ENCODE measurements around the gene CCR7. TPM values are rescaled to one million over a fixed set of nuclear protein-coding genes. Genes with fewer than 3 reads are reported as not detected.

Gene CCR7
- total and polyA plus RNA-seq, 2 of the 8 experiments (the other 6 are each of a cell fraction or from before 2014, with no cell fraction given) = 0.12 to 0.17 TPM

DNA sequence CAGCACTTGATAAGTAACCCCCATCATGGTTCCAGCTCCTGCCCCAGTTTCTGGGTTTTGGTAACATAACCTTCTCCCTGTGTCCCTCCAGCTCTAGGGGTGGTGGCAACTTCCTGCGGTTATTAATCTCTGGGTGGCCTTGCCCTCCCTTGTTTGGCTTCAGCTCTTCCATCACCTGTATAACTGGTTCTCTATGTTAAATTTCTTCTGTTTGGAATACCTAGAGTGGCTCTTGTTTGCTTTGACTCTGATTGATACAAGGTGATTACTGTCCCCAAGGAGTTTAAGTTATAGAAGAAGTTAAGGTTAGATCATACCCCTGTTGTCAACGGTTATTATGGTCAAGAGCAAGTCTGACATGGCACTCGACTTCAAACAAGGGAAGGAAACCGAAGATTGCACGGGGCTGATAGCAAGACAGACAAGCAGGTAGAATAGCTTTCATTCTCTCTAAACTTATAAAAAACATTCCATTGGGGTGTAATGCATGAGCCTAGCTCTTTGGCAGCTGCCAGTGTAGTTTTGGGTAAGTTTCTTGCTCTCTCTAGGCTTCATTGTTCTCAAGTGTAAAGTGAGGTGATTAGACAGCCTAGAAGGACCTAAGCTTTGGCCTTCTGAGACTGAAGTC, 11.0 kb upstream of the CCR7 start:
- no peak overlapping the region for H2BK15ac ChIP-seq (ENCODE audit: low read length)
- no peak overlapping the region for H3K4ac ChIP-seq (replicated peaks; ENCODE audit: insufficient read length, low read depth, low read length)
- FAIRE-seq (no peak), DNase-seq (ENCODE audit: low read depth in 1 of 2, low spot score in 2 of 2) (no peak)
- no peak overlapping the region for H2BK20ac ChIP-seq (ENCODE audit: low read length)
- H3K27me3 ChIP-seq (replicated peaks in 1 of 4; ENCODE audit: control insufficient read depth in 3 of 4, extremely low read depth in 1 of 4, insufficient read depth in 3 of 4, low read length in 3 of 4) = no peaks in the 10 kb centered on the region
- no peak overlapping the region for H2BK5ac ChIP-seq (ENCODE audit: low read depth, low read length)
- H3K79me2 ChIP-seq (ENCODE audit: control insufficient read depth in 1 of 2, insufficient read depth in 2 of 2, low read length in 2 of 2) = no peaks in the 10 kb centered on the region
- 91% methylated on average over 5 of the region's 5 CpGs; no CpG with 5 or more reads in 1 of the 2 experiments for WGBS, 2 experiments (ENCODE audit: extremely low coverage in 1 of 2, insufficient coverage in 1 of 2, insufficient read length in 1 of 2, insufficient replicate concordance in 2 of 2, low coverage in 1 of 2, low lambda C conversion rate in 2 of 2, missing lambda C conversion rate in 1 of 2)
- ChIA-PET CTCF (ENCODE audit: partially characterized antibody) (interaction anchor here (0.8 to 4.1 kb wide), 6 partner anchors 10 to 44 kb away, joined by 3 to 19 read pairs (median 3); partner anchors contain the start of gene CCR7), POLR2A (ENCODE audit: partially characterized antibody) (interaction anchor here (0.7 kb wide), 1 partner anchor 206 kb away, joined by 3 read pairs; no protein-coding TSS in a partner anchor)
- no peak overlapping the region for H3K27ac ChIP-seq (ENCODE audit: low read depth, low read length)
- H2BK120ac ChIP-seq (replicated peaks; ENCODE audit: low read depth, low read length) = no peak overlapping the region
- no peak overlapping the region for H3K56ac ChIP-seq (replicated peaks; ENCODE audit: insufficient read length, low read depth, low read length)
- no peak overlapping the region for H4K8ac ChIP-seq (ENCODE audit: extremely low read depth, insufficient read depth, low read length)
- H3K79me1 ChIP-seq (ENCODE audit: low read depth, low read length) = no peaks in the 10 kb centered on the region
- H4K5ac ChIP-seq (ENCODE audit: insufficient read length, low read depth, low read length) = no peak overlapping the region
- no peak overlapping the region for H2AK5ac ChIP-seq (ENCODE audit: low read depth, low read length)
- H3K4me2 ChIP-seq (ENCODE audit: insufficient read depth in 1 of 2, low read depth in 2 of 2, low read length in 2 of 2) = no peak overlapping the region
- H3K18ac ChIP-seq (ENCODE audit: extremely low read depth, low read length) = no peak overlapping the region
- H4K20me1 ChIP-seq (replicated peaks in 1 of 2; ENCODE audit: control insufficient read depth in 1 of 2, insufficient read depth in 2 of 2, low read length in 2 of 2) = no peaks in the 10 kb centered on the region
- no peak overlapping the region for H2BK12ac ChIP-seq (ENCODE audit: low read depth, low read length)
- H3K36me3 ChIP-seq (ENCODE audit: control insufficient read depth in 2 of 4, insufficient read depth in 4 of 4, low read length in 3 of 4) = no peaks in the 10 kb centered on the region
- no peak overlapping the region for H3K14ac ChIP-seq (ENCODE audit: insufficient read length)
- no peaks in the 10 kb centered on the region for H3K9me3 ChIP-seq (ENCODE audit: insufficient read depth in 2 of 2, low read depth in 1 of 2, low read length in 1 of 2)
- no peak overlapping the region for H2AFZ ChIP-seq (ENCODE audit: low read length)
- no peaks in the 10 kb centered on the region for H3K23me2 ChIP-seq (ENCODE audit: low read depth, low read length)
- no peak overlapping the region for H3K4me3 ChIP-seq (ENCODE audit: extremely low read depth in 1 of 4, insufficient read depth in 2 of 4, low read depth in 3 of 4, low read length in 4 of 4)
- no peaks in the 10 kb centered on the region for H3K4me1 ChIP-seq (replicated peaks in 1 of 4; ENCODE audit: control insufficient read depth in 3 of 4, insufficient read depth in 4 of 4, low read length in 3 of 4)
- H4K91ac ChIP-seq (replicated peaks; ENCODE audit: insufficient read length, low read length) = no peak overlapping the region
- no peak overlapping the region for H3K23ac ChIP-seq (ENCODE audit: insufficient read length)
- no peak overlapping the region for H3K9ac ChIP-seq (replicated peaks in 1 of 4; ENCODE audit: extremely low read depth in 1 of 4, low read depth in 3 of 4, low read length in 3 of 4)
- TF ChIP-seq FOSL1 (IDR thresholded peaks at IDR 0.05; ENCODE audit: insufficient read depth, low read depth, low read length) (no peak), SRF (IDR thresholded peaks at IDR 0.05; ENCODE audit: low read depth, low read length) (no peak), TCF12 (IDR thresholded peaks at IDR 0.05; ENCODE audit: low read depth, low read length) (no peak), TEAD4 (IDR thresholded peaks at IDR 0.05; ENCODE audit: low read depth, low read length) (no peak), RNF2 (IDR thresholded peaks at IDR 0.05; ENCODE audit: borderline replicate concordance, low read depth, low read length, missing control alignments, poor library complexity, severe bottlenecking) (no peak), CBX8 (IDR thresholded peaks at IDR 0.05; ENCODE audit: borderline replicate concordance, low read depth, low read length) (no peak), KDM4A (IDR thresholded peaks at IDR 0.05; ENCODE audit: low read depth, low read length, severe bottlenecking) (no peak)
- TF ChIP-seq, protein P1, sequence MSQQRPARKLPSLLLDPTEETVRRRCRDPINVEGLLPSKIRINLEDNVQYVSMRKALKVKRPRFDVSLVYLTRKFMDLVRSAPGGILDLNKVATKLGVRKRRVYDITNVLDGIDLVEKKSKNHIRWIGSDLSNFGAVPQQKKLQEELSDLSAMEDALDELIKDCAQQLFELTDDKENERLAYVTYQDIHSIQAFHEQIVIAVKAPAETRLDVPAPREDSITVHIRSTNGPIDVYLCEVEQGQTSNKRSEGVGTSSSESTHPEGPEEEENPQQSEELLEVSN (IDR thresholded peaks at IDR 0.05) = no peak
- TF ChIP-seq, protein P2, sequence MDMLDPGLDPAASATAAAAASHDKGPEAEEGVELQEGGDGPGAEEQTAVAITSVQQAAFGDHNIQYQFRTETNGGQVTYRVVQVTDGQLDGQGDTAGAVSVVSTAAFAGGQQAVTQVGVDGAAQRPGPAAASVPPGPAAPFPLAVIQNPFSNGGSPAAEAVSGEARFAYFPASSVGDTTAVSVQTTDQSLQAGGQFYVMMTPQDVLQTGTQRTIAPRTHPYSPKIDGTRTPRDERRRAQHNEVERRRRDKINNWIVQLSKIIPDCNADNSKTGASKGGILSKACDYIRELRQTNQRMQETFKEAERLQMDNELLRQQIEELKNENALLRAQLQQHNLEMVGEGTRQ (IDR thresholded peaks at IDR 0.05; ENCODE audit: low read length) = no peak
